HG03039 (cell line): ENCODE results near the gene RLN2.
"Not testable (repeated sequence)": the region's sequence is repeated elsewhere in the genome, so short reads cannot be mapped to it uniquely, and the experiment has no call there.

Experiments
- ATAC-seq: cut with Tn5 transposase; IDR thresholded peaks from one replicate; pipeline ENCODE4 v1.9.1; 2021; ENCODE audit warnings: mild to moderate bottlenecking, moderate library complexity; ENCODE audit not compliant: unreplicated experiment

The RLN2 gene

GRCh38 chr9:5303840-5304795 is at the start of gene RLN2:
RLN2 (minus strand) TSS chr9:5304716; CDS start chr9:5304580, 136 bp downstream.
- ATAC-seq = peak; percentile 99

- ATAC-seq = no peak
Measured at GRCh38 chr9:5354184-5354583, 49.7 kb upstream of the RLN2 start.

GRCh38 chr9:5352637-5353248 is 48.2 kb upstream of the RLN2 start:
- no peak for ATAC-seq

GRCh38 chr9:5338992-5339981 is 34.8 kb upstream of the RLN2 start, which contains the start of gene RLN1:
RLN1 (minus strand) TSS chr9:5339876; CDS start chr9:5339746, 130 bp downstream.
- peak; percentile 99 for ATAC-seq

- no peak for ATAC-seq
Measured at GRCh38 chr9:5336688-5337087, 32.2 kb upstream of the RLN2 start.

- ATAC-seq = not testable (repeated sequence)
Measured at GRCh38 chr9:5331276-5331675, 26.8 kb upstream of the RLN2 start.

- no peak for ATAC-seq
Measured at GRCh38 chr9:5326893-5327548, 22.5 kb upstream of the RLN2 start.

GRCh38 chr9:5326187-5326586 is 21.7 kb upstream of the RLN2 start:
- ATAC-seq = no peak

GRCh38 chr9:5321601-5322000 is 17.1 kb upstream of the RLN2 start:
- ATAC-seq = not testable (repeated sequence)

GRCh38 chr9:5321058-5321457 is 16.5 kb upstream of the RLN2 start:
- no peak for ATAC-seq

GRCh38 chr9:5316406-5316805 is 11.9 kb upstream of the RLN2 start:
- ATAC-seq = not testable (repeated sequence)

- ATAC-seq = no peak
Measured at GRCh38 chr9:5315187-5315923, 10.8 kb upstream of the RLN2 start.

- ATAC-seq = no peak
Measured at GRCh38 chr9:5310851-5311250, 6.3 kb upstream of the RLN2 start.

GRCh38 chr9:5305741-5306140 is 1.2 kb upstream of the RLN2 start:
- ATAC-seq = no peak

GRCh38 chr9:5301544-5301943 is 3.0 kb downstream of the RLN2 start:
- ATAC-seq = no peak

- no peak for ATAC-seq
Measured at GRCh38 chr9:5292141-5292540, 12.4 kb downstream of the RLN2 start.

- no peak for ATAC-seq
Measured at GRCh38 chr9:5288591-5288990, 15.9 kb downstream of the RLN2 start.

GRCh38 chr9:5286262-5286661 is 18.3 kb downstream of the RLN2 start:
- ATAC-seq = no peak

GRCh38 chr9:5278486-5278885 is 26.0 kb downstream of the RLN2 start:
- ATAC-seq = no peak

- ATAC-seq = no peak
Measured at GRCh38 chr9:5274770-5275169, 29.7 kb downstream of the RLN2 start.
